Activated CD4-positive, alpha-beta T cell treated with anti-CD3 and anti-CD28 coated beads for 1 hour (primary cell): ENCODE data around the gene PRR18.
"Not testable (repeated sequence)": the region's sequence is repeated elsewhere in the genome, so short reads cannot be mapped to it uniquely, and the experiment has no call there.

ENCODE experiments used
- DNase-seq: peaks from one replicate; pipeline ENCODE4 v3.0.0-alpha.2; 2020

PRR18 gene

DNA sequence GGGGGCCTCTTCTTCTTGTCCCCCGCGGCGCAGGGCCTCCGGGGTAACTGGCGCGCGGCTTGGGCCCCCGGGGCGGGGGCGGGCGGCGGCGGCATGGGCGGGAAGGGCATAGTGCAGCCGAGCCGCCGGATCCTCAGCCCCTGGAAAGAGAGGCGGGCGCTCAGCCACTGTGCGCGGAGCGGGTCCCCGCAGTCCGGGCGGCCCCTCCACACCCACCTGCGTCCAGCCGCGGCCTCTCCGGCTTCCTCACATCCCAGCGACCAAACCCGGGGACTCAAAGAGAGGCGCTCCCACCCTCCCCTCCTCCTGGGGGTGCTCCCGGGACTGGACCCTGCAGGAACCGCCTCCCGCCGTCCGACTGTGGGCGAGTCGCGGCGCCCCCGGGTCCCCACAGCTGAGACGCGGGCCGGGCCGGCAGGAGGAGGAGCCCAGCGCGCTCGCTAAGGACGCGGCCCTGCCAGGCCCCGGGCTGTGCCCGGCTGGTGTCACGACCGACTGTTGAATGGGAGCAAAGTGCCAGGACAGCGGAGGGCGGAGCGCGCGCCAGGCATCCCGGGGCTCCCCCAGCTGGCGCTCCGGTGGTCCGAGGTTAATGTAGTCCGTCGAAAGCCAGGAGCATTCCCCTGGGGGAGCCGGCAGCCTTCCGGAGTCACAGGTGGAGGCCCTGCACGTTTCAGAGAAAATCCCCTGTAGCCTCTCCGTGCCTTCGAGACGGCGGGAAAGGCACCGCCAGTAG, at the start of gene PRR18:
TSS of gene PRR18 (minus strand) at position 360 of the 736 bp plus-strand sequence. CDS start at position 110, 250 bp downstream.
- no peak for DNase-seq

- no peak for DNase-seq
Measured at GRCh38 chr6:166355552-166355951, 47.4 kb upstream of the PRR18 start.

DNA sequence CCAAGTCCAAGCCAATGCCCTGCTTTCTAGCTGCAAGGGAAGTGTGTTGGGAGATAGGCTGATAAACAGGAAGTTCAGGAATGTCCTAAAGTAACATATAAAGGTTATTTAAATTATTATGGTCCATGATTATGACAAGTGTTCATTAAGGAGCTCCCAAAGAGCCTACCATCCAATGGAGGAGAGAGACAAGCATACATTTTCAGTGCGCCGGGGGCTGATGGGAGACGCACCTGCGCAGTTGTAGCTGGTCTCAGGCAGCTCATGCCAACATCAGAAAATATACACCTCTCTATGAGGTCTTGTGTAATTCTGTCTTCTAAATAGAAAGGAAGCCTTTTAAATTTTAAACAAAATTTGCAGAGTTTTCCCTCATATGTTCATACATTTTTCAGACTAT, 46.8 kb upstream of the PRR18 start:
- DNase-seq, result no peak

DNA sequence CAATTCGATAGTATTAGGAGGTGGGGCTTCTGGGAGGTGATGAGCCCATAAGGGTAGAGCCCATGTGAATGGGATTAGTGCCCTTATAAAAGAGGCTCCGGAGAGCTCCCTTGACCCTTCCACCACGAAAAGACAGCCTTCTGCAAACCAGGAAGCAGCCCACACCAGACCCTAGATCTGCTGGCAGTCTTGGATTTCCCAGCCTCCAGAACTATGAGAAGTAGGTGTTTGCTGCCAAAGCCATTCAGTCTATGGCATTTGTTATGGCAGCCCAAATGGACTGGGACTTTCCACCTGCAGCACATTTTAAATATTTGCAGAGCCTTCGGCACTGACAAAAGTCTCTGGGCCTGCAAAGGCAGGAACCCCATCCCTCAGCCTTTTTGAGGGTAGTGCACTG, 46.0 kb upstream of the PRR18 start:
- no peak for DNase-seq

GRCh38 chr6:166353507-166353906, 45.3 kb upstream of the PRR18 start:
- DNase-seq, result no peak

- DNase-seq, result no peak
Measured at GRCh38 chr6:166352923-166353322, 44.7 kb upstream of the PRR18 start.

GRCh38 chr6:166351715-166352285, 43.6 kb upstream of the PRR18 start:
- no peak for DNase-seq

DNA sequence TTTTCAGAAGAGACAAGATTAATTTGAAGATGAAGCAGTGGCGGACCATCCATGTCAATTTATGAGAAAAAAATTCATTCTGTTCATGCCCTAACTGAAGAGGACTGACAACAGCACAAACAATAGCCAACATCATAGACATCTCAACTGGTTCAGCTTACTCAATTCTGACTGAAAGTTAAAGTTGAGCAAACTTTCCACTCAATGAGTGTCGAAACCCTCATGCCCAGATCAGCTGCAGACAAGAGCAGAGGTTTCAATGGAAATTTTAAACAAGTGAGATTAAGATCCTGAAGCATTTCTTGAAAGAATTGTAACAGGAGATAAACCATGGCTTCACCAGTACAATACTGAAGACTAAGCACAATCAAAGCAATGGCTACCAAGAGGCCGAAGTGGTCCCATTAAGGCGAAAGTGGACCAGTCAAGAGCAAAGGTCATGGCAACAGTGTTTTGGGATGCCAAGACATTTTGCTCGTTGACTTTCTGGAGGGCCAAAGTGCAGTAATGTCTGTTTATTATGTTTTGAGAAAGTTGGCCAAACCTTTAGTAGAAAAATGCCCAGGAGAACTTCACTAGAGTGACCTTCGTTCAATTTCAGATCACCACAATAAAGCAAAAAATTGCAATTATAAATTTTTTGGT, 40.2 kb upstream of the PRR18 start:
- no peak for DNase-seq

DNA sequence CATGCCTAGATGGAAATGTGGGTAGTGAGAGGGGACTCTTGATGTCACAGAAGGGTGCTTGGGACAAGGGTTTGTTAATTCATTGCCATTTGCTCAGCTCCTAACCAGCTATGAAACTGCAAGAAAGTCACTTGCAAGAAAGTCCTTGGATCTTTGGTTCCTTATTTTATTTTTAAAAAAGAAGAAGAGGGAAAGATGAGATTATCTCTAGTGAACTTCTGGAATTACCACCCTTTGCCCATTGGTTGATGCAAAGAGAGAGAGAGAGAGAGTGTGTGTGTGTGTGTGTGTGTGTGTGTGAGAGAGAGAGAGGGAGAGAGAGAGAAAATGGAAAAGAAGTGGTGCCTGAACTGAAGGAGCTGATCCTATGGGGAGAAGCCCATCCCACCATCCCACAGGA, 38.8 kb upstream of the PRR18 start:
- no peak for DNase-seq

DNA sequence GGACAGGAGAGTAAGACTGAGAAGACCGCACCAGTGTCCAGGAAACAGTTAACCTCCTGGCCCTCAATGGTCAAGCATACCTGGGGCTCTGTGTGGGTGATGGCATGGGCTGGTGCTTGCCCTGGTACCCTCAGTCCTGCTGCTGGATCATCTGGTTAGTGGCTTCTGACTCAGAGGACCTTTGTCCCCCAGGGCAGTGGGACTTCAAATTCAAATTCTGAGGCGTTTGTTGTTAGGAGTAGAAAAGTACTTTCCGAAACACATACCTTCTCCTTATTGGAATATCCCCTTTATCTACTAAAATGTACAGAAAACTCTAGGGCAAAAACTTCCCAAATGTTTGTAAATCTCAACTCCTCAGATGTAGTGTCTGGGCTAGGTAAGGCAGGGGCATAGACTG, 38.3 kb upstream of the PRR18 start:
- DNase-seq, result no peak

DNA sequence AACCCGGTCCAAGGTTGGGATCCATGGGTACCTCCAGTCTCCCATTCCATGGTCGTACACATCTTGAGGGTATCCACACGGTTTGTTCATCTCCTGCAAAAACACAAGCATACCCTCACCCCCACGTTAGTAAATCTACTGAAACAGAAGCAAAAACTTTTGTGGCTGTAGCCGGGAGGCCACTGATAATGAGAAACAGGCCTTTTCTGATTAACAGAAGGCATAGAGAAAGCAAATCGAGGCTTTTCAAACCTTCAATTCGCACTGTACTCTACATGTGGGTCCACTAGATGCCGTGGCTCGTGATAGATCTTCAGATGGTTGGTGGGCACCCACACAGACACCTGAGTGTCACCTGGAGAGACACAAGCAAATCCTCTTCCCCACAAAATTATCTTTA, 37.5 kb upstream of the PRR18 start:
- DNase-seq, result not testable (repeated sequence)

DNA sequence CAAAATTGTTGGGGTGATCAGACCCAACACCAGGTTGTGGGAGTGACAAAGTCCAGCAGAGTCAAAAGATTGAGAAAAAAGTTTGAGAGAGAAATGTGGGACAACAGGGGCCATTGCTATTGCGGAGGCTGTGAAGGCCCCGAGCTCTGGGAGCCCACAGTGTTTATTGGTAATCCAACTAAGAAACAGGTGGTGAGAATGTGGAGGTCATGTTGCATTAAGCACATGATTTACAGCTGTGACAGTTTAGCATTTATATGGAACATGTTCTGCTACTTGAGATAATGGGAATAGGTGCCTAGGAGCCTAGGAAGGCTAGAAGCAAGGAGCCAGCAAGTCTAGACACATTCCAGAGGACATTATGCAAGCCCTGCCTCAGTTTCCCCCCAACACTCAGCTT, 36.7 kb upstream of the PRR18 start:
- not testable (repeated sequence) for DNase-seq

DNA sequence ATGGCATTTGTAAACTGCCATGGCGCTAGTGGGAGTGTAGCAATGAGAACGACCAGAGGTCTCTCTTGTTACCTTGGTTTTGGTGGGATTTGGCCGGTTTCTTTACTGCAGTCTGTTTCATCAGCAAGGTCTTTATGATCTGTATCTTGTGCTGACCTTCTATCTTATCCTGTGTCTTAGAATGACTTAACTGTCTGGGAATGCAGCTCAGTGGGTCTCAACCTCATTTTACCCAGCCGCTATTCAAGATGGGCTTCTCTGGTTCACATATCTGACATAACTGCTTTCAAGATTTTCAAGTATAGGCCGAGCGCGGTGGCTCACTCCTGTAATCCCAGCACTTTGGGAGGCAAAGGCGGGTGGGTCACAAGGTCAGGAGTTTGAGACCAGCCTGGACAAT, 36.0 kb upstream of the PRR18 start:
- no peak for DNase-seq

GRCh38 chr6:166343150-166343487, 34.9 kb upstream of the PRR18 start:
- DNase-seq, result no peak

DNA sequence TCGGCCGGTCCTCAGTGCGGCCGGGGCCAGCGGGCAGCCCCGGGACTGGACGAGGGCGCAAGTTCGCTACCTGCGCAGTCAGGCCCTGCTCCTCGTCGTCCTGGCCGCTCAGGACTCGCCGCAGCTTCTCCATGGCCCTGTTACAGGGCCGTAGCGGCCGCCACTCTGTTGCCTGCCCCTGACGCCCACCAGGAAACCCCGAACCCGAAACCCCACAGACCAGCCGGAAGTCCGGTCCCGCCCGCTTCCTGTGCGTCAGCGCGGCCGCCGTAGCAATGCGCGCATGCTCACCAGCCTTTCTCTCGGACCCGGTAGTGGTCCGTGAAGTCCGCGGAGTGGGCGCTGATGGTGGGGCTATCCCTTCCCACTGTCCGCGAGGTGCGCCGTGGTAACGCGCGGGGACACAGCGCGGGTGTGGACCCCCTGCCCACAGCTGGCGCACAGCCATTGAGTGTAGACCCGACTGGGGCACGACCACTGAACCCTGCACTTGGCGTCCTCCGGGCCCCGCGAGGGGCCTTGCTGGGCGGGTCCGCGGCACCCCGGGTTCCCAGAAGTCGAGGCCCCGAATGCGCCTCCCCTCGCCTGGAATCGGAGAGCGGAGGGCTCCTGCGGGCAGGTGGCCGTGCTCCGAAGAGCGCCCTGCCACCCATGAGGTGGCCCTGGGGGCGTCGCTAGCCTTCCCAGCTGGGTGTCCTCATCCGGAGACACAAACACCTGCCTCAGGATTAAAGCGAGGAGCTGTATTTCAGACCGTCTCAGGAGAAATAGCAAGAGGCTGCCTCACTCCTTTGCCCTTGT, 34.4 kb upstream of the PRR18 start, which contains the start of gene SFT2D1:
TSS of gene SFT2D1 (minus strand) at position 197 of the 801 bp plus-strand sequence. CDS start at position 133, 64 bp downstream.
- DNase-seq, result peak; percentile 53

DNA sequence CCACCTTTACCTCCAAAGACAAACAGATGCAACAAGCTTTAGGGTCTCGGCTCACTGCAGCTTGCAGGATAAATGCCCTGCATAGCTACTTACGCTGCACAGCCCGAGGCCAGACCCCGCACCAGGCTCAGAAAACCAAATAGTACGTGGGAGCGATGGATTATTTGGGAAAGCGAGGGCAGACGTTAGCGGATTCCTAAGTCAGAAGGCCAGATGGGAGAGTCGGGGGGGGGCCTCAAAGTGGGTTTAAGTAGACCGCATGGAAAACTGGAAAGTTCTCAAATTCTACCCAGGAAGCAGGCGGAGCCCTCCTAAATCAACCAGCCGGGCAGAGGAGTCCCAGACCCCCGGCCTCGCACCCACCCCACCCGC, 33.8 kb upstream of the PRR18 start:
- no peak for DNase-seq

GRCh38 chr6:166341464-166341863, 33.3 kb upstream of the PRR18 start:
- DNase-seq, result no peak

GRCh38 chr6:166338854-166339253, 30.7 kb upstream of the PRR18 start:
- no peak for DNase-seq

- DNase-seq, result no peak
Measured at GRCh38 chr6:166336847-166337246, 28.7 kb upstream of the PRR18 start.

GRCh38 chr6:166335378-166336302, 27.4 kb upstream of the PRR18 start:
- no peak for DNase-seq

- no peak for DNase-seq
Measured at GRCh38 chr6:166334878-166335277, 26.7 kb upstream of the PRR18 start.
